ES-I3 (cell line): ENCODE measurements around the gene MARCO.
A peak's percentile ranks its signal among the peaks of the same experiment; 100 is the strongest.

Source experiments
- H3K36me3 ChIP-seq: 2 replicates; pipeline ENCODE4 v1.6.1; 2013; ENCODE audit warnings: mild to moderate bottlenecking, low read length, control low read depth, moderate library complexity; ENCODE audit not compliant: insufficient read depth
- H3K4me1 ChIP-seq: 2 replicates; pipeline ENCODE4 v1.6.1; 2013; ENCODE audit warnings: mild to moderate bottlenecking, control low read depth, low read length; ENCODE audit not compliant: insufficient read depth
- H3K9ac ChIP-seq: 2 replicates; pipeline ENCODE4 v1.6.1; 2013; ENCODE audit warnings: low read depth, mild to moderate bottlenecking, low read length, moderate library complexity
- H3K9me3 ChIP-seq: 2 replicates; pipeline ENCODE4 v1.6.1; 2013; ENCODE audit warnings: mild to moderate bottlenecking, low read length, moderate library complexity; ENCODE audit not compliant: control insufficient read depth, insufficient read depth

Gene MARCO

GRCh38 chr2:119011162-119011909, 69.3 kb downstream of the MARCO start:
- Histone ChIP-seq H3K4me1 (0 out of 2 replicates have a peak, but pooled peaks cover 3% of the 10 kb centered on the region), H3K9me3 (0 out of 2 replicates have a peak, but pooled peaks cover 3% of the 10 kb centered on the region), H3K9ac (peak overlapping the region; percentile 22; the same call in 1 of the 2 replicates), H3K36me3 (no peaks in the 10 kb centered on the region)

GRCh38 chr2:119011910-119012209, 69.9 kb downstream of the MARCO start:
- Histone ChIP-seq H3K9me3 (0 out of 2 replicates have a peak, but pooled peaks cover 3% of the 10 kb centered on the region), H3K4me1 (0 out of 2 replicates have a peak, but pooled peaks cover 3% of the 10 kb centered on the region), H3K36me3 (no peaks in the 10 kb centered on the region), H3K9ac (peak overlapping the region; percentile 22; the same call in 1 of the 2 replicates)

GRCh38 chr2:119012345-119013301, 70.6 kb downstream of the MARCO start:
- Histone ChIP-seq H3K9me3 (0 out of 2 replicates have a peak, but pooled peaks cover 3% of the 10 kb centered on the region), H3K4me1 (0 out of 2 replicates have a peak, but pooled peaks cover 3% of the 10 kb centered on the region), H3K36me3 (no peaks in the 10 kb centered on the region), H3K9ac (no peak overlapping the region)

DNA sequence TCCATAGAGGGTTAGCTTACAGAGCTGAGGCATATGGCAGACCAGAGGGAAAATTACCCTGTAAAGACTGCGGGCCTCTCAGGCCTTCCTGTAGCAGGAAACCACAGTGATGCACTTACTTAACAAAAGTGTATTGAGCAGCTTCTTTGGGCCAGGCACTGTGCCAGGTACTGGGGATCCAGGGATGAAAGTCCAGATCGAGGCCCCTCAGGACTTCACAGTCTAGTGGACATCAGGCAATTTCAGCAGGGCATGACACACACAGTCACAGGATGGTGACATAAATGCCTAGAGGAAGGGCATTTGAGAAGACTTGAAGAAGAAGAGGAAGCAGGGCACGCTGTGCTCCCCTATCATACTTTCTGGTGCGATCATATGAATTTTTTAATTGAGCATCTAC, 71.7 kb downstream of the MARCO start:
- H3K9ac ChIP-seq = no peak overlapping the region
- no peaks in the 10 kb centered on the region for H3K9me3 ChIP-seq
- H3K36me3 ChIP-seq = no peaks in the 10 kb centered on the region
- H3K4me1 ChIP-seq = 0 out of 2 replicates have a peak, but pooled peaks cover 3% of the 10 kb centered on the region

- Histone ChIP-seq H3K4me1 (0 out of 2 replicates have a peak, but pooled peaks cover 3% of the 10 kb centered on the region), H3K9me3 (no peaks in the 10 kb centered on the region), H3K9ac (no peak overlapping the region), H3K36me3 (no peaks in the 10 kb centered on the region)
Observed at GRCh38 chr2:119015845-119016244, 73.9 kb downstream of the MARCO start.

GRCh38 chr2:119019521-119019920, 77.5 kb downstream of the MARCO start:
- Histone ChIP-seq H3K9ac (no peak overlapping the region), H3K36me3 (no peaks in the 10 kb centered on the region), H3K9me3 (no peaks in the 10 kb centered on the region), H3K4me1 (0 out of 2 replicates have a peak, but pooled peaks cover 3% of the 10 kb centered on the region)

GRCh38 chr2:119022678-119023077, 80.7 kb downstream of the MARCO start:
- no peaks in the 10 kb centered on the region for H3K9me3 ChIP-seq

GRCh38 chr2:119023534-119023933, 81.5 kb downstream of the MARCO start:
- Histone ChIP-seq H3K36me3 (no peaks in the 10 kb centered on the region), H3K9ac (no peak overlapping the region), H3K4me1 (peaks cover 5% of the 10 kb centered on the region; the same call in 1 of the 2 replicates), H3K9me3 (no peaks in the 10 kb centered on the region)

More at GRCh38 chr2:119022678-119023077, 80.7 kb downstream of the MARCO start:
- no peak overlapping the region for H3K9ac ChIP-seq
- peaks cover 5% of the 10 kb centered on the region; the same call in 1 of the 2 replicates for H3K4me1 ChIP-seq
- H3K36me3 ChIP-seq = no peaks in the 10 kb centered on the region

DNA sequence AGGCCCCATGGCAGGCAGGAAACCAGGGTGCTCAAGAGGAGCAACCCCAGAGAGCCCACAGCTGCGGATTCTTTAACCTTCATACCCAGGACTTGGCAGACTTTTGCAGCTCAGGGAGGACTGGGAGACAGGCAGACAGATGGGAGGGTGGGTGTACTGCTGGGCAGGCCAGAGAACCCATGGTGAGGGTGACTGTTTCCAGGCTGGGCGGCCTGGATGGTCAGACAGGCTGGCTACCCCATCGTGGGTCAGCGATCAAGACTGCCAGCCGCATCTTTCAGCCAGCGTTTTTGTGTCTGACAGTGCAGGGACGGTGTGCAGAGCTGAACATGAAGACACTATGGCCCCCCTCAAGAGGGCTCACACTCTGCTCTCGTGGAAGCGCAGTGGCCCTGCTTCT, 82.2 kb downstream of the MARCO start:
- no peak overlapping the region for H3K9ac ChIP-seq
- no peaks in the 10 kb centered on the region for H3K9me3 ChIP-seq
- no peaks in the 10 kb centered on the region for H3K36me3 ChIP-seq
- peaks cover 5% of the 10 kb centered on the region; the same call in 1 of the 2 replicates for H3K4me1 ChIP-seq

DNA sequence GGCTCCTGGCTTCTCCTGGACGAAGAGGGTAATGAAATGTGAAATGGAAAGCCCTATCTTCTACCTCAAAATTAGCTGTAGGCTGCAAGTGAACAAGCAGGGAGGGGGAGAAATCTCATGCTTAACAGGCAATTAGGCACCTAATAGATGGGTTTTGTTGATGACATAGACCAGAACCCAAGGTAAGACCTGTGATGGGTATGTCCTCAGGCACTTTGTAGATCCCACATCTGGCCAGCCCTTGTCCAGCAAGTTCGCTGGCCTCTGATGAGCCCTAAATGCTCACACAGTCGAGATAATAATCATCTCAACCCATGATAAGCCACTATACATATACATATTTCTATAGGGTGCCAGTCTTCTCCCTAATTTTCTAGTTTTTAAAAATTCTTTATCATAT, 82.6 kb downstream of the MARCO start:
- H3K36me3 ChIP-seq = no peaks in the 10 kb centered on the region
- H3K9me3 ChIP-seq = no peaks in the 10 kb centered on the region

GRCh38 chr2:119025013-119025412, 83.0 kb downstream of the MARCO start:
- peaks cover 5% of the 10 kb centered on the region; the same call in 1 of the 2 replicates for H3K4me1 ChIP-seq
- H3K9me3 ChIP-seq = no peaks in the 10 kb centered on the region
- no peak overlapping the region for H3K9ac ChIP-seq
- no peaks in the 10 kb centered on the region for H3K36me3 ChIP-seq

More for the DNA sequence above, 82.6 kb downstream of the MARCO start:
- Histone ChIP-seq H3K9ac (no peak overlapping the region), H3K4me1 (peaks cover 5% of the 10 kb centered on the region; the same call in 1 of the 2 replicates)

GRCh38 chr2:119025762-119026351, 83.9 kb downstream of the MARCO start:
- peaks cover 5% of the 10 kb centered on the region; the same call in 1 of the 2 replicates for H3K4me1 ChIP-seq
- no peaks in the 10 kb centered on the region for H3K36me3 ChIP-seq
- H3K9ac ChIP-seq = no peak overlapping the region
- H3K9me3 ChIP-seq = no peaks in the 10 kb centered on the region

- Histone ChIP-seq H3K36me3 (no peaks in the 10 kb centered on the region), H3K9ac (no peak overlapping the region), H3K9me3 (no peaks in the 10 kb centered on the region), H3K4me1 (peaks cover 5% of the 10 kb centered on the region; the same call in 1 of the 2 replicates)
Observed at GRCh38 chr2:119026890-119027289, 84.9 kb downstream of the MARCO start.
